ENCODE measurements around the gene PTPRN2. TPM values are rescaled to one million over a fixed set of nuclear protein-coding genes. Genes with fewer than 3 reads are reported as not detected.

PTPRN2 gene
- total and polyA plus RNA-seq, 9 of the 15 experiments (the other 6 are each of a cell fraction or from before 2014, with no cell fraction given) = not detected

GRCh38 chr7:158274996-158275395 is 312.6 kb downstream of the PTPRN2 start:
- no peaks in the 10 kb centered on the region for H3K79me2 ChIP-seq (ENCODE audit: control insufficient read depth, insufficient read depth, low read length)
- intact Hi-C loops (cut with micrococcal nuclease) (no loop called here), in situ Hi-C loops (cut with MboI) (no loop called here)
- H3K27ac ChIP-seq (ENCODE audit: extremely low read depth, low read depth, low read length) = no peak overlapping the region
- DNase-seq (ENCODE audit: extremely low read depth in 1 of 4, low spot score in 3 of 4) (no peak), FAIRE-seq (no peak), ATAC-seq (peak; percentile 11; the same call in 1 of the 3 replicates)
- H3K36me3 ChIP-seq (ENCODE audit: control insufficient read depth, insufficient read depth, low read length) = no peaks in the 10 kb centered on the region
- ChIA-PET POLR2A (no interaction called here), CTCF (ENCODE audit: low intra/inter-chr PET ratio) (no interaction called here)
- H3K4me3 ChIP-seq = no peak overlapping the region
- peaks cover 56 to 78% of the 10 kb centered on the region in 2 experiments for H3K27me3 ChIP-seq (ENCODE audit: control insufficient read depth in 2 of 2, insufficient read depth in 2 of 2, low read length in 2 of 2)
- no peak overlapping the region for H3K4me2 ChIP-seq (ENCODE audit: insufficient read depth, low read length)
- H2AFZ ChIP-seq (ENCODE audit: low read depth, low read length) = no peak overlapping the region
- no peaks in the 10 kb centered on the region for H3K9me1 ChIP-seq (ENCODE audit: control insufficient read depth, insufficient read depth, low read length)
- no peak for TF ChIP-seq GATA2 (CRISPR knock-in tag; IDR thresholded peaks at IDR 0.05)
- TF ChIP-seq BMI1 (IDR thresholded peaks at IDR 0.05; ENCODE audit: low read length) = no peak
- no peak for TF ChIP-seq ZNF23 (CRISPR knock-in tag; IDR thresholded peaks at IDR 0.05)
- TF ChIP-seq ZNF280A (IDR thresholded peaks at IDR 0.05; ENCODE audit: low read depth, partially characterized antibody) = no peak
- TF ChIP-seq ZKSCAN3 (CRISPR knock-in tag; IDR thresholded peaks at IDR 0.05) = no peak
- no peak for TF ChIP-seq SMAD4 (CRISPR knock-in tag; conservative IDR thresholded peaks at IDR 0.05)
- TF ChIP-seq DIDO1 (tag; IDR thresholded peaks at IDR 0.05; ENCODE audit: low read depth) = no peak
- H3K9me3 ChIP-seq (replicated peaks; ENCODE audit: control insufficient read depth, insufficient read depth, low read depth, low read length) = no peaks in the 10 kb centered on the region
- WGBS (ENCODE audit: insufficient coverage, low coverage, missing lambda C conversion rate) = 1% methylated on average over 12 of the region's 12 CpGs
- no peak overlapping the region for H3K9ac ChIP-seq (ENCODE audit: insufficient read depth in 1 of 2, low read depth in 2 of 2, low read length in 2 of 2)
- H4K20me1 ChIP-seq (replicated peaks; ENCODE audit: control insufficient read depth, insufficient read depth, low read length) = 0 out of 2 replicates have a peak, but pooled peaks cover 6% of the 10 kb centered on the region
- H3K4me1 ChIP-seq (replicated peaks in 1 of 2; ENCODE audit: control insufficient read depth in 2 of 2, insufficient read depth in 2 of 2, low read length in 2 of 2) = peaks cover 0 to 10% of the 10 kb centered on the region in 2 experiments; a peak in 2 of 5 replicates
- BruUV-seq (replicated peaks) = no TSS peak
